Activated naive CD4-positive, alpha-beta T cell treated with anti-CD3 and anti-CD28 coated beads, Interleukin-2, amount 50 U/mL, for 24 hours (primary cell): Measurements from ENCODE around the gene PFDN4.

ENCODE experiments used
- H3K27ac Mint-ChIP-seq: one replicate; pipeline ENCODE4 v1.8.0; 2021; ENCODE audit warnings: mild to moderate bottlenecking, mixed read lengths
- H3K27me3 Mint-ChIP-seq: one replicate; pipeline ENCODE4 v1.8.0; 2021; ENCODE audit warnings: mixed read lengths
- H3K36me3 Mint-ChIP-seq: one replicate; pipeline ENCODE4 v1.8.0; 2021; ENCODE audit warnings: mixed read lengths
- H3K4me1 Mint-ChIP-seq: one replicate; pipeline ENCODE4 v1.8.0; 2021; ENCODE audit warnings: mixed read lengths
- H3K4me3 Mint-ChIP-seq: one replicate; pipeline ENCODE4 v1.8.0; 2021; ENCODE audit warnings: mild to moderate bottlenecking, mixed read lengths
- H3K9me3 Mint-ChIP-seq: one replicate; pipeline ENCODE4 v1.8.0; 2021; ENCODE audit warnings: mixed read lengths

PFDN4 gene

DNA sequence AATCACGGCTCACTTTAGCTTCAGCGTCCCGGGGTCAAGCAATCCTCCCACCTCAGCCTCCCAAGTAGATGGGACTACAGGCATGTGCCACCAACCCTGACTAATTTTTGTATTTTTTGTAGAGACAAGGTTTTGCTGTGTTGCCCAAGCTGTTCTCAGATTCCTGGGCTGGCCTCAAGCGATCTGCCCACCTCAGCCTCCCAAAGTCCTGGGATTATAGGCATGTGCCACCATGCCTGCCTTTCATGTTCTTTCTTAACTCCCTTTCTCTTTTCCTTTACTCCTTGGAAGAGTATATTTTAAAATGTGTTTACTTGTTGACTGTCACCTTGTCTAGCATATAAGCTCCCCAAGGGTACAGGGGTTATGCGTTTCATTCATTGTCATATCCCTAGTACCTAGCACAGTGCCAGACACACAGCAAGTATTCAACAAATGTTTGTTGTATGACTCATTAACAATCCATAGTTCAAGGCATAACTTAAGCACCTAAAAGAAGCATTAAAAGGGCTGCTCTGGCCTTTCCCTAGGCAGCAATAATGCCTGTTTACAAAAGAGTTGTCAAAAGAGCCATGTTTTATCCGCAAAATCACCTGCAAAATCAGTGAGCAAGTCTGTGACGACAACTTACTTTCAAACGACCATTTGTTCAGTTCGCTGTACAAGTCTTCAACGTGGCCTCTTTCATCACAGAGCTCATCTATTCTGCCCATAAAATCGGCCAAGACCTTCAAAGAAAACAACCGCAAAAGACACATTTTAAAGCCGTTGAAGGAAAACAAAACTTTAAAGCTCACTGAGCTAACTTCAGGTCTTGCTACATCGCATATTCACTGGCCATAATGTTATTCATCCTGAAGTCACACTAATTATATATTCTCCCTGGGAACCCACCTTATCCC lies 38.7 kb upstream of the PFDN4 start:
- Mint-ChIP-seq H3K4me3 (no peak overlapping the region), H3K4me1 (peaks cover 11% of the 10 kb centered on the region), H3K27me3 (peaks cover 57% of the 10 kb centered on the region), H3K9me3 (no peaks in the 10 kb centered on the region), H3K36me3 (no peaks in the 10 kb centered on the region), H3K27ac (peak overlapping the region; percentile 26)

GRCh38 chr20:54170026-54170471 lies 37.8 kb upstream of the PFDN4 start:
- Mint-ChIP-seq H3K9me3 (no peaks in the 10 kb centered on the region), H3K36me3 (no peaks in the 10 kb centered on the region), H3K4me1 (peaks cover 19% of the 10 kb centered on the region), H3K27me3 (peaks cover 64% of the 10 kb centered on the region), H3K4me3 (no peak overlapping the region), H3K27ac (no peak overlapping the region)

GRCh38 chr20:54170963-54171362 lies 36.9 kb upstream of the PFDN4 start:
- Mint-ChIP-seq H3K4me3 (no peak overlapping the region), H3K27ac (no peak overlapping the region), H3K9me3 (no peaks in the 10 kb centered on the region), H3K4me1 (peaks cover 19% of the 10 kb centered on the region), H3K36me3 (no peaks in the 10 kb centered on the region), H3K27me3 (peaks cover 68% of the 10 kb centered on the region)

DNA sequence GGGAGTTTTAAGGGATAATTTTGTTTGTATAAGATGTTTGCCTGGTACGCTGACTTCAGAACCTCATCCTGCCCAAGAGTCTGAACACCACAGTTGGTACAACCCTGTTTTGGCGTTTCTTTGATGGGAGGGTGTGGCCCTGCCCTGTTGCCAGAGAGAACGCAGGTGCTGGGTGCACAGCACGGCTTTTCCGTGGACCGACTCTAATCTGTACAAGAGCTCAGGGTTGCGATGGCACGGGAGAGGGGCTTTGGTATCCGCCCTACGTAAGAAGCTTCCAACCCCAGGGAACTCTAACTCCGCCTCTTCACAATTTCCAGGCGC lies 35.4 kb upstream of the PFDN4 start:
- Mint-ChIP-seq H3K27ac (no peak overlapping the region), H3K4me1 (peaks cover 19% of the 10 kb centered on the region), H3K27me3 (peaks cover 67% of the 10 kb centered on the region), H3K9me3 (no peaks in the 10 kb centered on the region), H3K36me3 (no peaks in the 10 kb centered on the region), H3K4me3 (peak overlapping the region; percentile 36)

GRCh38 chr20:54172856-54173652 lies 34.8 kb upstream of the PFDN4 start:
- Mint-ChIP-seq H3K9me3 (no peaks in the 10 kb centered on the region), H3K27ac (no peak overlapping the region), H3K36me3 (no peaks in the 10 kb centered on the region), H3K4me1 (peaks cover 19% of the 10 kb centered on the region), H3K27me3 (peaks cover 64% of the 10 kb centered on the region), H3K4me3 (peak overlapping the region; percentile 36)

- H3K9me3 Mint-ChIP-seq = no peaks in the 10 kb centered on the region
- peaks cover 57% of the 10 kb centered on the region for H3K27me3 Mint-ChIP-seq
- H3K4me3 Mint-ChIP-seq = peak within 1 kb of the TSS; percentile 61
- no peaks in the 10 kb centered on the region for H3K36me3 Mint-ChIP-seq
- peaks cover 19% of the 10 kb centered on the region for H3K4me1 Mint-ChIP-seq
- H3K27ac Mint-ChIP-seq = no peak within 1 kb of the TSS
Observed at GRCh38 chr20:54173653-54174456, 34.0 kb upstream of the PFDN4 start, which contains the start of gene CYP24A1. CYP24A1 (minus strand) TSS chr20:54173986; CDS start chr20:54173579, 407 bp downstream.

- no peaks in the 10 kb centered on the region for H3K36me3 Mint-ChIP-seq
- H3K27ac Mint-ChIP-seq = no peak overlapping the region
- H3K9me3 Mint-ChIP-seq = no peaks in the 10 kb centered on the region
- peak overlapping the region; percentile 61 for H3K4me3 Mint-ChIP-seq
- peaks cover 50% of the 10 kb centered on the region for H3K27me3 Mint-ChIP-seq
- H3K4me1 Mint-ChIP-seq = peaks cover 19% of the 10 kb centered on the region
Observed at GRCh38 chr20:54174457-54175175, 33.3 kb upstream of the PFDN4 start.

- Mint-ChIP-seq H3K27me3 (peaks cover 41% of the 10 kb centered on the region), H3K4me3 (no peak overlapping the region), H3K36me3 (no peaks in the 10 kb centered on the region), H3K4me1 (peaks cover 19% of the 10 kb centered on the region), H3K9me3 (no peaks in the 10 kb centered on the region), H3K27ac (no peak overlapping the region)
Observed at GRCh38 chr20:54176610-54177009, 31.3 kb upstream of the PFDN4 start.

DNA sequence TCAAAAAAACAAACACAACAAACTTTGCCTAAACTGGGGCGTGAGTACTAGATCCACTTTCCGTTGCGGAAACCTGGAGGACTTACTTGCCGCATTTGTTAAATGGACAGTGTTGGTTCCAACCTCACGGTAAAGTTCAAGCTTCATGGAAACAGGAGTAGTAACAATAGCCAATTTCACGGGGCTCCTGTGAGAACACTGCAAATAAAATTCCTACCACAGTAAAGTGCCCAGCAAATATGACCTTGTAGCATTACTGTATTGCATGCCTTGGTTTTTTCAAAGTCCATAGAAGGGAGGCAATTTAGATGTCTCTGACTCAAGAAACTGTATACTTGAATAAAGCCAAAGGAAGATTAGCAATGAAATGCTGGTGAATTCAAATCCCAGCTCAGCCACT lies 30.5 kb upstream of the PFDN4 start:
- no peak overlapping the region for H3K4me3 Mint-ChIP-seq
- H3K36me3 Mint-ChIP-seq = no peaks in the 10 kb centered on the region
- H3K27me3 Mint-ChIP-seq = peaks cover 36% of the 10 kb centered on the region
- no peaks in the 10 kb centered on the region for H3K9me3 Mint-ChIP-seq
- H3K27ac Mint-ChIP-seq = no peak overlapping the region
- peaks cover 18% of the 10 kb centered on the region for H3K4me1 Mint-ChIP-seq

DNA sequence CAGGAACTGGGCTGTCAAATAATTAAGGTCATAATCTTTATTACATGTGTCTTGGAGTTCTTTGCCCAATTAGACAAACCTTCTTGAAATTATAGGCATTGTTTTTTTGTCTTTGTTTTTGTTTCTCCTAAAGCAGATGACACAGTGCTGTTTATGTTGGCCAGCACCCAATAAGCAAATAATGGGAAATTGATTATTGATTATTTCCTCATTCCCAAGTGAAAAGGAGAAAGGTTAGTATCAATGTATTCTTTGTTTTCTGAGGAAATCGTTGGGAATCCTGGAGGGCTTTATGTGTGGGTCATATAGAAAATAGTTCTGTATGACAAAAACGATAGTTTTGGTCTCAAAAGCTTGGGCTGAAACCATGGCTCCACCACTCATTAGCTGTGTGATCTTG lies 29.6 kb upstream of the PFDN4 start:
- Mint-ChIP-seq H3K27me3 (peaks cover 32% of the 10 kb centered on the region), H3K4me3 (no peak overlapping the region), H3K4me1 (peaks cover 14% of the 10 kb centered on the region), H3K36me3 (no peaks in the 10 kb centered on the region), H3K27ac (no peak overlapping the region), H3K9me3 (no peaks in the 10 kb centered on the region)

DNA sequence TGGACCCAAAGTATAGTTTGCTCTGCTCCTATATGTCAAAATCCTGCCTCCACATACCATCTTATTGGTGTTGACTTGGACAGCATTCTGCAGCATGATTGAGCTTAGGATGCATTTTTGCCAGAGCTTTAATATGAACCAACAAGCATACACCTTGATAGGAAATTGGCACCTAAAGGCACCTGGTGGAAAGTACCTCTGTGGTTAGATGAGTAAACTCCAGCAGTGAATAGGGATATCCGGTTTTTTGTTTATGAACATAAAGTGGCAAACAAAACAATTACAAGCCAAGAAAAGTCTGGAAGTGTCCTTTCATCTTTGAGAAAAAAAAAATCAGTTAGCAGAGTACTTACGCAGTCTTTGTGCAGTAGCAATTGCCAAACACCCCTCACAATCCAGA lies 27.9 kb upstream of the PFDN4 start:
- peaks cover 22% of the 10 kb centered on the region for H3K27me3 Mint-ChIP-seq
- no peak overlapping the region for H3K4me3 Mint-ChIP-seq
- H3K4me1 Mint-ChIP-seq = peaks cover 1% of the 10 kb centered on the region
- H3K27ac Mint-ChIP-seq = no peak overlapping the region
- no peaks in the 10 kb centered on the region for H3K36me3 Mint-ChIP-seq
- no peaks in the 10 kb centered on the region for H3K9me3 Mint-ChIP-seq

DNA sequence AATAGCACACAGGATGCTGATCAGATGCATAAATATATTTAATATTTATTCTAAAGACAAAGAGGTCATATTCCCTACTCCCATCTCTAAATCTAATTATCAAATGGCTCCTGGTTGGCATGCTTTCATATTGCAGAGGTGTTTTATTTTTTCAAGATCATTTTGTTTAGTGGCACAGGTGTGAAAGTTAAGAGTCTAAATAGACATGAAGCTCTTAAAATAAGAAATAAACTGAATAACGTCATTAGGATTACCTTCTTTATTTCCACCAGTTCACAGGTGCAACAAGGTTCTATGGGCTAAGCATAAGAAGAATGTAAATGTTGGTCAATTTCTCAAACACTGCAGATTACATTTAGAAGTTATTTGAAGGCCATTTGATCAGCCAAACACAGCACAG lies 27.0 kb upstream of the PFDN4 start:
- peaks cover 18% of the 10 kb centered on the region for H3K27me3 Mint-ChIP-seq
- H3K4me1 Mint-ChIP-seq = no peaks in the 10 kb centered on the region
- H3K9me3 Mint-ChIP-seq = no peaks in the 10 kb centered on the region
- H3K36me3 Mint-ChIP-seq = no peaks in the 10 kb centered on the region
- H3K27ac Mint-ChIP-seq = no peak overlapping the region
- H3K4me3 Mint-ChIP-seq = no peak overlapping the region

DNA sequence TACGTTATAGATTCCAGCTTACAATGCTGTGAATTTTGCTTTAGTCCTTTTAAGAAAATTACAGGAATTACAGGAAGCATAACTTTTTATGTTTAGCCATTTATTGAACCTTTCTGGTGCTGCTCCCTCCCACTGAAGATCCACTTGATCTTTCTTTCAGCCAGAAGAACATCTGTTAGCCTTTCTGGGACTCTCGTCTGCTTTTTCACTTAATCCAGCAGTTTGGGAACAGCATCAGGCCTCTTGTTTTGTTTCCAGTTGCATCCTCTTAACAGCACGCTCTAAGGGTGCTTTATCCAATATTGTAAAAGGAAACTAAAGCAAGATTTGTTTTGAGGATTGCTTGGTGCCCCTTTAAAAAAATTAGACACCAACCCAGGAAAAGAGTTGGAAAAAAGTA lies 23.8 kb upstream of the PFDN4 start:
- Mint-ChIP-seq H3K36me3 (no peaks in the 10 kb centered on the region), H3K27me3 (peaks cover 13% of the 10 kb centered on the region), H3K4me3 (no peak overlapping the region), H3K9me3 (no peaks in the 10 kb centered on the region), H3K27ac (no peak overlapping the region), H3K4me1 (no peaks in the 10 kb centered on the region)

GRCh38 chr20:54184904-54185626 lies 22.8 kb upstream of the PFDN4 start:
- Mint-ChIP-seq H3K27me3 (peaks cover 12% of the 10 kb centered on the region), H3K27ac (no peak overlapping the region), H3K4me1 (no peaks in the 10 kb centered on the region), H3K4me3 (no peak overlapping the region), H3K9me3 (no peaks in the 10 kb centered on the region), H3K36me3 (no peaks in the 10 kb centered on the region)
